Neural cell (in vitro differentiated cells): Measurements from ENCODE around the gene RETREG1.

Experiments used
- EP300 ChIP-seq: fragments of 450-650 bp; conservative IDR thresholded peaks from 2 replicates; pipeline ENCODE4 v1.6.1; 2014; ENCODE audit warnings: antibody characterized with exemption, mild to moderate bottlenecking, moderate library complexity; ENCODE audit not compliant: poor library complexity, severe bottlenecking
- EZH2 ChIP-seq: fragments of 200-600, 300-800 bp; shearing (Covaris generic), sonication (generic); IDR thresholded peaks from 2 replicates; pipeline ENCODE4 v1.6.1; 2014; ENCODE audit warnings: antibody characterized with exemption, low read length, borderline replicate concordance, mild to moderate bottlenecking; ENCODE audit not compliant: insufficient read depth, poor library complexity, severe bottlenecking
- POLR2AphosphoS5 ChIP-seq: IDR thresholded peaks from 2 replicates; pipeline ENCODE4 v1.6.1; 2012
- RAD21 ChIP-seq: fragments of 450-650 bp; conservative IDR thresholded peaks from 2 replicates; pipeline ENCODE4 v1.6.1; 2014; ENCODE audit warnings: antibody characterized with exemption, mild to moderate bottlenecking, moderate library complexity
- SMC3 ChIP-seq: fragments of 450-650 bp; conservative IDR thresholded peaks from 2 replicates; pipeline ENCODE4 v1.6.1; 2014; ENCODE audit warnings: antibody characterized with exemption, mild to moderate bottlenecking, moderate library complexity; ENCODE audit not compliant: poor library complexity
- TF ChIP-seq, protein P1 (sequence below): fragments of 450-650 bp; IDR thresholded peaks from 2 replicates; pipeline ENCODE4 v1.5.1; 2014; ENCODE audit warnings: antibody characterized with exemption, mild to moderate bottlenecking, moderate library complexity; ENCODE audit not compliant: poor library complexity, severe bottlenecking
- TF ChIP-seq, protein P2 (sequence below): IDR thresholded peaks from 2 replicates; pipeline ENCODE4 v1.6.1; 2012; ENCODE audit warnings: borderline replicate concordance

DNA sequence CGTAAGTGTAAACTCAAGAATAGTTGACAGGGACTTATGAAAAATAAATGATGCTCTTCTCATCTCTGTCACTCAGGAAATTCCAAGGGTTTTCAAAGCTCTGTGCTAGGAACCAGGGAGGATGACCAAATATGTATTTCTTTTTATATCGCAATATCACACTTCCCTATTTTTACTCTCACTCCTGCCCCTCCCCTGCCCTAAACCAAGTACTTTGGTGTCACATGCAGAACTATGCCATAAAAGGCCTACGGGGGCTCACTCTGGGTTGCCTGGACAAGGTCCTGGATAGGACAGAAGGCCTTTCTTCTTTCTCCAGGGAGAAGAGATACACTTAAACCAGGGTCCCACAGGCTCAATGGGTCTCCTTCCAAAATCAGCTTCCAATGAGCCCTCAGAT lies 8.3 kb upstream of the RETREG1 start:
- TF ChIP-seq, protein P1, sequence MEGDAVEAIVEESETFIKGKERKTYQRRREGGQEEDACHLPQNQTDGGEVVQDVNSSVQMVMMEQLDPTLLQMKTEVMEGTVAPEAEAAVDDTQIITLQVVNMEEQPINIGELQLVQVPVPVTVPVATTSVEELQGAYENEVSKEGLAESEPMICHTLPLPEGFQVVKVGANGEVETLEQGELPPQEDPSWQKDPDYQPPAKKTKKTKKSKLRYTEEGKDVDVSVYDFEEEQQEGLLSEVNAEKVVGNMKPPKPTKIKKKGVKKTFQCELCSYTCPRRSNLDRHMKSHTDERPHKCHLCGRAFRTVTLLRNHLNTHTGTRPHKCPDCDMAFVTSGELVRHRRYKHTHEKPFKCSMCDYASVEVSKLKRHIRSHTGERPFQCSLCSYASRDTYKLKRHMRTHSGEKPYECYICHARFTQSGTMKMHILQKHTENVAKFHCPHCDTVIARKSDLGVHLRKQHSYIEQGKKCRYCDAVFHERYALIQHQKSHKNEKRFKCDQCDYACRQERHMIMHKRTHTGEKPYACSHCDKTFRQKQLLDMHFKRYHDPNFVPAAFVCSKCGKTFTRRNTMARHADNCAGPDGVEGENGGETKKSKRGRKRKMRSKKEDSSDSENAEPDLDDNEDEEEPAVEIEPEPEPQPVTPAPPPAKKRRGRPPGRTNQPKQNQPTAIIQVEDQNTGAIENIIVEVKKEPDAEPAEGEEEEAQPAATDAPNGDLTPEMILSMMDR = no peak
- TF ChIP-seq EZH2 (no peak), EP300 (no peak), POLR2AphosphoS5 (no peak), RAD21 (no peak), SMC3 (no peak)
- TF ChIP-seq, protein P2, sequence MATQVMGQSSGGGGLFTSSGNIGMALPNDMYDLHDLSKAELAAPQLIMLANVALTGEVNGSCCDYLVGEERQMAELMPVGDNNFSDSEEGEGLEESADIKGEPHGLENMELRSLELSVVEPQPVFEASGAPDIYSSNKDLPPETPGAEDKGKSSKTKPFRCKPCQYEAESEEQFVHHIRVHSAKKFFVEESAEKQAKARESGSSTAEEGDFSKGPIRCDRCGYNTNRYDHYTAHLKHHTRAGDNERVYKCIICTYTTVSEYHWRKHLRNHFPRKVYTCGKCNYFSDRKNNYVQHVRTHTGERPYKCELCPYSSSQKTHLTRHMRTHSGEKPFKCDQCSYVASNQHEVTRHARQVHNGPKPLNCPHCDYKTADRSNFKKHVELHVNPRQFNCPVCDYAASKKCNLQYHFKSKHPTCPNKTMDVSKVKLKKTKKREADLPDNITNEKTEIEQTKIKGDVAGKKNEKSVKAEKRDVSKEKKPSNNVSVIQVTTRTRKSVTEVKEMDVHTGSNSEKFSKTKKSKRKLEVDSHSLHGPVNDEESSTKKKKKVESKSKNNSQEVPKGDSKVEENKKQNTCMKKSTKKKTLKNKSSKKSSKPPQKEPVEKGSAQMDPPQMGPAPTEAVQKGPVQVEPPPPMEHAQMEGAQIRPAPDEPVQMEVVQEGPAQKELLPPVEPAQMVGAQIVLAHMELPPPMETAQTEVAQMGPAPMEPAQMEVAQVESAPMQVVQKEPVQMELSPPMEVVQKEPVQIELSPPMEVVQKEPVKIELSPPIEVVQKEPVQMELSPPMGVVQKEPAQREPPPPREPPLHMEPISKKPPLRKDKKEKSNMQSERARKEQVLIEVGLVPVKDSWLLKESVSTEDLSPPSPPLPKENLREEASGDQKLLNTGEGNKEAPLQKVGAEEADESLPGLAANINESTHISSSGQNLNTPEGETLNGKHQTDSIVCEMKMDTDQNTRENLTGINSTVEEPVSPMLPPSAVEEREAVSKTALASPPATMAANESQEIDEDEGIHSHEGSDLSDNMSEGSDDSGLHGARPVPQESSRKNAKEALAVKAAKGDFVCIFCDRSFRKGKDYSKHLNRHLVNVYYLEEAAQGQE = no peak
